GM23338 (cell line): ENCODE measurements around the gene ADAT3. TPM values are rescaled to one million over a fixed set of nuclear protein-coding genes. Genes with fewer than 3 reads are reported as not detected.
A peak's percentile ranks its signal among the peaks of the same experiment; 100 is the strongest.

Experiments
- ATAC-seq: fragments of 200-7000 bp; cut with Tn5 transposase; 3 replicates; pipeline ENCODE4 v1.9.1; 2020
- DNase-seq: peaks from one replicate; pipeline ENCODE4 v3.0.0-alpha.2; 2015; ENCODE audit warnings: low spot score
- H2AFZ ChIP-seq: fragments of 200-600 bp; sonication (generic); 2 replicates; pipeline ENCODE4 v1.8.0; 2016; ENCODE audit warnings: antibody characterized with exemption, mild to moderate bottlenecking, moderate library complexity
- H3F3A ChIP-seq: fragments of 200-600 bp; sonication (generic); replicated peaks from 2 replicates; pipeline ENCODE4 v1.8.0; 2017; ENCODE audit warnings: antibody characterized with exemption, mixed run types, low read depth
- H3K27ac ChIP-seq: fragments of 200-600 bp; sonication (generic); 2 replicates; pipeline ENCODE4 v1.6.1; 2016; ENCODE audit warnings: low read depth
- H3K27me3 ChIP-seq: fragments of 200-600 bp; sonication (generic); 2 replicates; pipeline ENCODE4 v1.8.0; 2016; ENCODE audit warnings: mild to moderate bottlenecking, mixed run types, moderate library complexity; ENCODE audit not compliant: insufficient read depth
- H3K36me3 ChIP-seq: fragments of 200-600 bp; sonication (generic); 2 replicates; pipeline ENCODE4 v1.8.0; 2016; ENCODE audit warnings: mild to moderate bottlenecking; ENCODE audit not compliant: insufficient read depth
- H3K4me1 ChIP-seq: fragments of 200-600 bp; sonication (generic); 2 replicates; pipeline ENCODE4 v1.8.0; 2016; ENCODE audit warnings: mild to moderate bottlenecking, moderate library complexity; ENCODE audit not compliant: insufficient read depth
- H3K4me2 ChIP-seq: fragments of 200-600 bp; sonication (generic); 2 replicates; pipeline ENCODE4 v1.7.1; 2017; ENCODE audit warnings: mixed run types
- H3K4me3 ChIP-seq: fragments of 200-600 bp; sonication (generic); 2 replicates; pipeline ENCODE4 v1.6.1; 2016; ENCODE audit warnings: mixed run types
- H3K79me2 ChIP-seq: fragments of 200-600 bp; sonication (generic); replicated peaks from 2 replicates; pipeline ENCODE4 v1.8.0; 2017; ENCODE audit warnings: mild to moderate bottlenecking; ENCODE audit not compliant: insufficient read depth
- H3K9me2 ChIP-seq: fragments of 200-600 bp; sonication (generic); 2 replicates; pipeline ENCODE4 v1.8.0; 2017; ENCODE audit not compliant: insufficient read depth
- H4K20me1 ChIP-seq: fragments of 200-600 bp; sonication (generic); replicated peaks from 2 replicates; pipeline ENCODE4 v1.8.0; 2017; ENCODE audit warnings: mild to moderate bottlenecking; ENCODE audit not compliant: insufficient read depth
- H3K27ac Mint-ChIP-seq: 2 replicates; pipeline ENCODE4 v1.8.0; 2020; ENCODE audit warnings: inconsistent platforms, mild to moderate bottlenecking, moderate library complexity, mixed read lengths
- H3K27me3 Mint-ChIP-seq: 3 replicates; pipeline ENCODE4 v1.8.0; 2022; ENCODE audit warnings: low read depth, mild to moderate bottlenecking, moderate library complexity, mixed read lengths, inconsistent platforms; ENCODE audit not compliant: insufficient read depth, poor library complexity
- H3K36me3 Mint-ChIP-seq: 3 replicates; pipeline ENCODE4 v1.8.0; 2021; ENCODE audit warnings: low read depth, mild to moderate bottlenecking, inconsistent platforms, moderate library complexity, mixed read lengths
- H3K4me1 Mint-ChIP-seq: 3 replicates; pipeline ENCODE4 v1.8.0; 2020; ENCODE audit warnings: mild to moderate bottlenecking, inconsistent platforms, mixed read lengths
- H3K4me3 Mint-ChIP-seq: 3 replicates; pipeline ENCODE4 v1.8.0; 2021; ENCODE audit warnings: moderate library complexity, mild to moderate bottlenecking, inconsistent platforms, mixed read lengths
- H3K9me3 Mint-ChIP-seq: 3 replicates; pipeline ENCODE4 v1.8.0; 2020; ENCODE audit warnings: moderate library complexity, mild to moderate bottlenecking, inconsistent platforms, mixed read lengths
- CREB1 ChIP-seq: fragments of 250-450 bp; sonication (Bioruptor Pico); IDR thresholded peaks from 2 replicates; pipeline ENCODE4 v1.5.0; 2020; ENCODE audit warnings: low read depth, mild to moderate bottlenecking, moderate library complexity
- CTCF ChIP-seq, 2 experiments: fragments of 200-600 bp in 1 of 2; sonication (generic) in 1 of 2; conservative IDR thresholded peaks; 2 replicates each; pipeline versions ENCODE4 v1.5.1 to v1.6.1; 2016 to 2017; ENCODE audit warnings: antibody characterized with exemption in 2 of 2, low read depth in 2 of 2, mild to moderate bottlenecking in 2 of 2, moderate library complexity in 1 of 2
- ETS1 ChIP-seq: IDR thresholded peaks from 2 replicates; pipeline ENCODE4 v1.6.1; 2016; ENCODE audit warnings: antibody characterized with exemption
- EZH2phosphoT487 ChIP-seq: fragments of 200-600 bp; sonication (generic); IDR thresholded peaks from one replicate; pipeline ENCODE4 v1.8.1; 2018; ENCODE audit warnings: antibody characterized with exemption; ENCODE audit not compliant: unreplicated experiment
- JUNB ChIP-seq: IDR thresholded peaks from one replicate; pipeline ENCODE4 v1.6.1; 2016; ENCODE audit warnings: antibody characterized with exemption; ENCODE audit not compliant: unreplicated experiment
- STAT1 ChIP-seq: IDR thresholded peaks from one replicate; pipeline ENCODE4 v1.6.1; 2016; ENCODE audit warnings: antibody characterized with exemption; ENCODE audit not compliant: unreplicated experiment
- ZNF114 ChIP-seq: fragments of 250-450 bp; sonication (Bioruptor Pico); IDR thresholded peaks from 2 replicates; pipeline ENCODE4 v1.5.0; 2020; ENCODE audit warnings: mild to moderate bottlenecking, moderate library complexity
- ZNF331 ChIP-seq: fragments of 250-450 bp; sonication (Bioruptor Pico); IDR thresholded peaks from 2 replicates; pipeline ENCODE4 v1.5.0; 2020; ENCODE audit warnings: low read depth, mild to moderate bottlenecking, moderate library complexity
- ZNF462 ChIP-seq: fragments of 250-450 bp; sonication (Bioruptor Pico); IDR thresholded peaks from 2 replicates; pipeline ENCODE4 v1.5.0; 2020; ENCODE audit warnings: mild to moderate bottlenecking, moderate library complexity
- polyA plus RNA-seq: library from polyadenylated mRNA; unstranded; fragments of >200 nt; fragmentation: Nextera tagmentation; extraction: Ambion mirVana; gene quantifications from 2 replicates; pipeline ENCODE4 v1.2.1, GENCODE V29; 2016
- total RNA-seq: library from RNA; depleted of rRNA; stranded (reverse); fragments of >200 nt; shearing (Covaris generic); gene quantifications from 2 replicates; pipeline ENCODE4 v1.2.3, GENCODE V29; 2014

ADAT3 gene
- total and polyA plus RNA-seq, 2 experiments from 2014 or later = 7.9 to 12.4 TPM

- peaks cover 7% of the 10 kb centered on the region for H3K27me3 Mint-ChIP-seq
- Histone ChIP-seq H4K20me1 (peaks cover 39% of the 10 kb centered on the region), H3K4me1 (no peaks in the 10 kb centered on the region; the same call in 1 of the 2 replicates), H3K27me3 (no peaks in the 10 kb centered on the region), H3K27ac (no peak overlapping the region), H3K4me2 (no peak overlapping the region), H3K36me3 (no peaks in the 10 kb centered on the region), H2AFZ (no peak overlapping the region), H3K9me2 (no peaks in the 10 kb centered on the region), H3F3A (no peaks in the 10 kb centered on the region; the same call in 1 of the 2 replicates), H3K79me2 (peaks cover 85% of the 10 kb centered on the region), H3K4me3 (no peak overlapping the region)
- ATAC-seq (no peak), DNase-seq (no peak)
- no peak overlapping the region for H3K4me3 Mint-ChIP-seq
- H3K27ac Mint-ChIP-seq = no peak overlapping the region
- peaks cover 9% of the 10 kb centered on the region; the same call in 2 of the 3 replicates for H3K4me1 Mint-ChIP-seq
- H3K36me3 Mint-ChIP-seq = peaks cover 8% of the 10 kb centered on the region; the same call in 2 of the 3 replicates
- H3K9me3 Mint-ChIP-seq = no peaks in the 10 kb centered on the region
- TF ChIP-seq EZH2phosphoT487 = no peak
- peak in 1 of 2 experiments; percentile 16; a peak in 1 of 4 replicates for TF ChIP-seq CTCF (conservative IDR thresholded peaks at IDR 0.05; ENCODE audit: low read depth in 2 of 2)
Measured at GRCh38 chr19:1961000-1961883, 56.0 kb downstream of the ADAT3 start.

GRCh38 chr19:1962674-1963073, 57.5 kb downstream of the ADAT3 start:
- Histone ChIP-seq H4K20me1 (peaks cover 27% of the 10 kb centered on the region), H3K9me2 (no peaks in the 10 kb centered on the region), H3K4me3 (no peak overlapping the region), H3K79me2 (peaks cover 82% of the 10 kb centered on the region), H2AFZ (no peak overlapping the region), H3K27ac (no peak overlapping the region), H3K36me3 (no peaks in the 10 kb centered on the region), H3K4me2 (no peak overlapping the region), H3F3A (no peaks in the 10 kb centered on the region; the same call in 1 of the 2 replicates), H3K27me3 (no peaks in the 10 kb centered on the region), H3K4me1 (no peaks in the 10 kb centered on the region)
- Mint-ChIP-seq H3K4me3 (no peak overlapping the region), H3K4me1 (peaks cover 3% of the 10 kb centered on the region; the same call in 1 of the 3 replicates), H3K36me3 (peaks cover 8% of the 10 kb centered on the region; the same call in 2 of the 3 replicates), H3K27me3 (peaks cover 11% of the 10 kb centered on the region), H3K9me3 (no peaks in the 10 kb centered on the region), H3K27ac (no peak overlapping the region)
- DNase-seq (no peak), ATAC-seq (no peak)
- TF ChIP-seq ZNF114 (no peak), STAT1 (no peak), ZNF462 (CRISPR knock-in tag) (no peak), ZNF331 (CRISPR knock-in tag) (no peak), ETS1 (no peak), JUNB (no peak), CREB1 (CRISPR knock-in tag) (no peak)
